Activated naive CD4-positive, alpha-beta T cell treated with anti-CD3 and anti-CD28 coated beads, Interleukin-2, amount 50 U/mL, for 72 hours (primary cell): ENCODE measurements around the gene LRCH4. TPM values are rescaled to one million over a fixed set of nuclear protein-coding genes. Genes with fewer than 3 reads are reported as not detected.

Source experiments
- total RNA-seq, 2 donors: library from RNA; stranded (reverse); gene quantifications; one replicate each; pipeline ENCODE4 v1.2.3, GENCODE V29; 2022

The LRCH4 gene
- total RNA-seq, 2 donors from 2014 or later, result 76.2 to 178 TPM

Other genes with a start within 250 kb of the LRCH4 start
- 100 to 1,000 TPM in 1 of 2 donors, 10 to 100 TPM in 1; 41.0 to 103 TPM for gene PILRB, start 228.0 kb downstream of the LRCH4 start, total RNA-seq
- gene PILRA, start 212.6 kb downstream of the LRCH4 start, total RNA-seq, result 10 to 100 TPM in 1 of 2 donors, under 1 TPM in 1; 0.84 to 11.5 TPM
- 1 to 10 TPM; 3.4 to 5.6 TPM for gene ZCWPW1, start 157.4 kb downstream of the LRCH4 start, total RNA-seq
- gene MEPCE, start 156.3 kb downstream of the LRCH4 start, total RNA-seq, result 10 to 100 TPM; 53.0 to 83.5 TPM
- 10 to 100 TPM; 38.7 to 52.5 TPM for gene PPP1R35, start 149.6 kb downstream of the LRCH4 start, total RNA-seq
- 1 to 10 TPM; 7.7 to 9.9 TPM for gene SPACDR, start 121.9 kb downstream of the LRCH4 start, total RNA-seq
- 10 to 100 TPM; 96.2 to 99.9 TPM for gene TSC22D4, start 106.9 kb downstream of the LRCH4 start, total RNA-seq
- gene NYAP1, start 102.2 kb downstream of the LRCH4 start, total RNA-seq, result 1 to 10 TPM in 1 of 2 donors, under 1 TPM in 1; 0.89 to 1.0 TPM
- 10 to 100 TPM; 47.3 to 59.9 TPM for gene AGFG2, start 46.9 kb downstream of the LRCH4 start, total RNA-seq
- 10 to 100 TPM; 10.6 to 26.0 TPM for gene SAP25, start 12.2 kb downstream of the LRCH4 start, total RNA-seq
- 1 to 10 TPM; 1.9 to 4.0 TPM for gene FBXO24, start 199 bp upstream of the LRCH4 start, total RNA-seq
- gene PCOLCE, start 16.2 kb upstream of the LRCH4 start, total RNA-seq, result 10 to 100 TPM; 14.8 to 19.6 TPM
- 10 to 100 TPM; 20.7 to 28.0 TPM for gene MOSPD3, start 26.4 kb upstream of the LRCH4 start, total RNA-seq
- 10 to 100 TPM; 13.1 to 19.1 TPM for gene TFR2, start 55.4 kb upstream of the LRCH4 start, total RNA-seq
- gene ACTL6B, start 70.3 kb upstream of the LRCH4 start, total RNA-seq, result not detected
- gene GNB2, start 87.6 kb upstream of the LRCH4 start, total RNA-seq, result 100 to 1,000 TPM; 213 to 239 TPM
- gene GIGYF1, start 108.1 kb upstream of the LRCH4 start, total RNA-seq, result 10 to 100 TPM; 47.2 to 58.4 TPM
- 10 to 100 TPM; 37.3 to 47.5 TPM for gene POP7, start 120.0 kb upstream of the LRCH4 start, total RNA-seq
- gene EPO, start 134.3 kb upstream of the LRCH4 start, total RNA-seq, result not detected
- gene ZAN, start 147.5 kb upstream of the LRCH4 start, total RNA-seq, result not detected
- gene EPHB4, start 241.4 kb upstream of the LRCH4 start, total RNA-seq, result 10 to 100 TPM in 1 of 2 donors, 1 to 10 TPM in 1; 3.7 to 11.1 TPM